Panc1 (cell line): ENCODE measurements around the gene ATOH7.

ENCODE experiments used
- CTCF ChIP-seq: fragments of 450-650 bp; IDR thresholded peaks from 2 replicates; pipeline ENCODE4 v1.5.1; 2017; ENCODE audit warnings: mild to moderate bottlenecking
- POLR2AphosphoS5 ChIP-seq: IDR thresholded peaks from 2 replicates; pipeline ENCODE4 v1.6.1; 2012; ENCODE audit warnings: mild to moderate bottlenecking, low read depth, low read length, moderate library complexity
- REST ChIP-seq, 2 experiments: IDR thresholded peaks; 2 replicates each; pipeline ENCODE4 v1.6.1; 2011 to 2012; ENCODE audit warnings: low read depth in 2 of 2, control low read depth in 1 of 2, low read length in 1 of 2, mild to moderate bottlenecking in 1 of 2, moderate library complexity in 1 of 2; ENCODE audit not compliant: insufficient read depth in 1 of 2

GRCh38 chr10:68211669-68212068 lies 20.2 kb downstream of the ATOH7 start:
- TF ChIP-seq CTCF: no peak
- TF ChIP-seq POLR2AphosphoS5: no peak
- no peak for TF ChIP-seq REST (IDR thresholded peaks at IDR 0.05; ENCODE audit: insufficient read depth in 1 of 2, low read depth in 2 of 2, low read length in 1 of 2)
